Breast epithelium (tissue), 3 donors: ENCODE results near the gene SPX.

Experiments
- POLR2A ChIP-seq: fragments of 450-650 bp; IDR thresholded peaks from one replicate; pipeline ENCODE4 v1.6.1; 2016; ENCODE audit warnings: antibody characterized with exemption, mild to moderate bottlenecking, moderate library complexity
- TF ChIP-seq, protein P1 (sequence below), 3 donors: fragments of 450-650 bp; IDR thresholded peaks; one replicate each; pipeline ENCODE4 v1.5.1; 2016 to 2017; ENCODE audit warnings: antibody characterized with exemption in 3 of 3, mild to moderate bottlenecking in 3 of 3, moderate library complexity in 3 of 3

DNA sequence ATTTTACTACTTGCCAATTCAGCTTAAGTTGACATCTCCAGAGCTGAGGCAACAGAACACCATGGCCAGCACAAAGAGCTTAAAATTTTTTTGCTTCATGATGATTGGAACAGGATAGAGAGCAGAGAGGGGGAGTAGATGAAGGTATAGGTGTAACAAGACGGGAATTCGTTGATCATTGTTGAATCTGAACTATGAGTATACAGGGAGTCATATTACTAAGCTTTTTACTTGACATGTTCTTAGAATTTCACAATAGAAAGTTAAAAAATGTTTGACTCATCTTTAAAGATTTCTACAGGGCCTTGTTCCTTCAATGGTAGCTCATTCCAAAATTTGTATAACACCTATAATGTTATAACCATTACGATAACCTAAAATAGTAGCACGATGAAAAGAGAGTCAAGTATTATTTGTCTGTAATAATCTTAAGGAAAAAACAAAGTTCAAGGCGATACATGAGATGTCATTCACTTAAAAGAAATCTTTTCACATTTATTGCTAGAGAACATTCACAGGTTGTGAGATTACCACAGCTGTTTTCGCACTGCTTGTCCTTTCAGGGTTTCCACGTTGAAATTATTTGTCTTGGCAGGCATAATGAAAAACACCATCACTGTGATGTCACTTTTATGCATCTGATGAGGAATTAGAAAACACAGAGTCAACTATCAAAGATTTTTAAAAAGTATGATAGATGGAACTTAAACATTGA is 33.9 kb downstream of the SPX start:
- TF ChIP-seq, protein P1, sequence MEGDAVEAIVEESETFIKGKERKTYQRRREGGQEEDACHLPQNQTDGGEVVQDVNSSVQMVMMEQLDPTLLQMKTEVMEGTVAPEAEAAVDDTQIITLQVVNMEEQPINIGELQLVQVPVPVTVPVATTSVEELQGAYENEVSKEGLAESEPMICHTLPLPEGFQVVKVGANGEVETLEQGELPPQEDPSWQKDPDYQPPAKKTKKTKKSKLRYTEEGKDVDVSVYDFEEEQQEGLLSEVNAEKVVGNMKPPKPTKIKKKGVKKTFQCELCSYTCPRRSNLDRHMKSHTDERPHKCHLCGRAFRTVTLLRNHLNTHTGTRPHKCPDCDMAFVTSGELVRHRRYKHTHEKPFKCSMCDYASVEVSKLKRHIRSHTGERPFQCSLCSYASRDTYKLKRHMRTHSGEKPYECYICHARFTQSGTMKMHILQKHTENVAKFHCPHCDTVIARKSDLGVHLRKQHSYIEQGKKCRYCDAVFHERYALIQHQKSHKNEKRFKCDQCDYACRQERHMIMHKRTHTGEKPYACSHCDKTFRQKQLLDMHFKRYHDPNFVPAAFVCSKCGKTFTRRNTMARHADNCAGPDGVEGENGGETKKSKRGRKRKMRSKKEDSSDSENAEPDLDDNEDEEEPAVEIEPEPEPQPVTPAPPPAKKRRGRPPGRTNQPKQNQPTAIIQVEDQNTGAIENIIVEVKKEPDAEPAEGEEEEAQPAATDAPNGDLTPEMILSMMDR (IDR thresholded peaks at IDR 0.05): no peak
- TF ChIP-seq POLR2A: no peak
